Measurements from ENCODE around the gene MOV10L1. TPM values are rescaled to one million over a fixed set of nuclear protein-coding genes. Genes with fewer than 3 reads are reported as not detected.
"Not testable (repeated sequence)": the region's sequence is repeated elsewhere in the genome, so short reads cannot be mapped to it uniquely, and the experiment has no call there.

Gene MOV10L1
- total RNA-seq, 1 experiment from 2014 or later = not detected

DNA sequence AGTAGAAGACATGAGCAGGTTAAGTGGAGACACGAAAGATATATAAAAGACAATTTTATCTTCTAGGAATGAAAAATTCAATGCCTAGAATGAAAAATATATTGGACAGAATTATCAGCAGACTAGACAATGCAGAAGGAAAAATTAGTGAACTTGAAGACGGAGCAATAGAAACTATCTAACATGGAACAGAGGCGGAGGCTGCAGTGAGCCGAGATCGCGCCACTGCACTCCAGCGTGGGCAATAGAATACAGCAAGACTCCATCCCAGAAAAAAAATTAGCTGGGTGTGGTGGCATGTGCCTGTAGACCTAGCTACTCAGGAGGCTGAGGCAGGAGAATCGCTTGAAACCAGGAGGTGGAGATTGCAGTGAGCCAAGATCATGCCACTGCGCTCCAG, 47.5 kb downstream of the MOV10L1 start:
- H3K36me3 ChIP-seq, DNase-seq, H3K4me3 ChIP-seq, H3K9me3 ChIP-seq, H3K27me3 ChIP-seq: not testable (repeated sequence)

DNA sequence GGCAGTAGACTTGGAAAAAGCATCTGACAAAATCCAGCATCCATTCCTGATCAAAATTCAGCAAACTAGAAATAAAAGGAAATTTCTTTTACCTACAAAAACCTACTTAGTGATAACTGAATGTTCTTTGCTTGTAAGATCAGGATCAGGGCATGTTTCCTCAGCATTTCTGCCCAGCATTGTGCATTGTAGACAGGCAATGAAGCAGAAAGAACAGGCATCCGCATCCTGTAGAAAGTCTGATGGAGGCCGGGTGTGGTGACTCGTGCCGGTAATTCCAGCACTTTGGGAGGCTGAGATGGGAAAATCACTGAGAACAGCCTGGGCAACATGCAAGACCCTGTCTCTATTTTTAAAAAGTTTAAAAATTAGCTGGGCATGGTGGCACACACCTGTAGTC, 48.2 kb downstream of the MOV10L1 start:
- Histone ChIP-seq H3K9me3 (no peaks in the 10 kb centered on the region), H3K4me3 (no peak overlapping the region), H3K27me3 (no peaks in the 10 kb centered on the region; the same call in 1 of the 2 replicates)

DNA sequence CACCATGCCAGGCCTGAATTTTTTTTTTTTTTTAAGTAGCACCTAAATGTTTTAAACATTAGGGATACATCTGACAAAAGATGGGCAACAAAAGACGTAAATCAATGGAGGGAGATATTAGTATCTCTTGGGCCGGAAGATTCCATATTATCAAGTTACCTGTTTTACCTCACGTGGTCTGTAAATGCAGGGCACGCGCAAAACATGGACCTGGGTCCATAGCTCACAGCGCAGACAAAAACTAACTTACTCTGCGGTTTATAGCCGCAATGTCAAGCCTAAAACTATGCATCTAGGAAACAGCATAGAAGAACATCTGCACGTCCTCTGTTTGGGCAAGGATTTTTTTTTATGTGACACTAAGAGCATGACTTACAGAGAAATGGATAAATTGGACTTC, 49.2 kb downstream of the MOV10L1 start:
- no peak overlapping the region for H3K4me3 ChIP-seq
- no peaks in the 10 kb centered on the region; the same call in 1 of the 2 replicates for H3K27me3 ChIP-seq
- no peaks in the 10 kb centered on the region for H3K9me3 ChIP-seq
- H3K36me3 ChIP-seq = no peaks in the 10 kb centered on the region
- DNase-seq = no peak

More for the DNA sequence above, 48.2 kb downstream of the MOV10L1 start:
- no peaks in the 10 kb centered on the region for H3K36me3 ChIP-seq
- no peak for DNase-seq

DNA sequence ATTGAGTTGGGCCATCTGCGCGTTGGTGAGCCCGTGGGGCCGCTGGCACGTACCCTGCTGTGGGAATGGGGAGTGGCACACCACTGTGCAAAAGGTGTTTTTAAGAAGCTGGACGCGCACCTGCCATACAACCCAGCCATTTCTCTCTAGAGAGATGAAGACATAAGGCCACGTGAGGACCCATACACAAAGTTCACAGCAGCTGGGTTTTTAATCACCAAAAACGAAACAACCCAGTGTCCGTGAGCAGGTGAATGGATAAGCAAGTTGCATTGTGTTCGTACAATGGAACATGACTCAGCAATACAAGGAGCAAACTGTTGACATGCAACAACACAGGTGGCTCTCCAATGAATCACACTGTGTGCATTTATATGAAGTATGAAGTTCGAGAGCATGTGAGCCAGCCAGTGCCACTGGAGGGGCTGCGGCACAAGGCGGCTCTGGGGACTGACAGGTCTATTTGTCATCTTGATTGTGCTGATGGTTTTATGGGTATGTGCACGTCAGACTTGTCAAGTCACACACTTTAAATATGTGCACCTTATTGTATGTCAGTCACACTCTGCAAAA, 50.1 kb downstream of the MOV10L1 start:
- H3K9me3 ChIP-seq = no peaks in the 10 kb centered on the region
- DNase-seq = no peak
- no peaks in the 10 kb centered on the region for H3K36me3 ChIP-seq

DNA sequence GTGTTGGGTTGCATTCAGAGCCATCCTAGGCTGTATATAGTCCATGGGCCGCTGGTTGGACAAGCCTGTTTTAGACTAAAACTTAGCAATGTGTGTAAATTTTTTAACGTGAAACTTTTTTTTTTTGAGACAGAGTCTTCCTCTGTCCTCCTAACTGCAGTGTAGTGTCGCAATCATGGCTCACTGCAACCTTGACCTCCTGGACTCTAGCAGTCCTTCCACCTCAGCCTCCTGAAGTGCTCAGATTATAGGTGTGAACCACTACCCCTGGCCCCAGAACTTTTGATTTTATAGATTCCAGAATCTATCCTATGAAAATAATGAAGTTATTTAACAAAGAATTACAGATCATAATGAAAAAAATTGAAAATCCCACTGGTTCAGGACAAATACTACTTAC, 50.8 kb downstream of the MOV10L1 start:
- Histone ChIP-seq H3K9me3 (no peaks in the 10 kb centered on the region), H3K36me3 (no peaks in the 10 kb centered on the region), H3K4me3 (no peak overlapping the region), H3K27me3 (no peaks in the 10 kb centered on the region)
- DNase-seq = no peak

More for the DNA sequence above, 50.1 kb downstream of the MOV10L1 start:
- H3K4me3 ChIP-seq = no peak overlapping the region
- no peaks in the 10 kb centered on the region for H3K27me3 ChIP-seq

DNA sequence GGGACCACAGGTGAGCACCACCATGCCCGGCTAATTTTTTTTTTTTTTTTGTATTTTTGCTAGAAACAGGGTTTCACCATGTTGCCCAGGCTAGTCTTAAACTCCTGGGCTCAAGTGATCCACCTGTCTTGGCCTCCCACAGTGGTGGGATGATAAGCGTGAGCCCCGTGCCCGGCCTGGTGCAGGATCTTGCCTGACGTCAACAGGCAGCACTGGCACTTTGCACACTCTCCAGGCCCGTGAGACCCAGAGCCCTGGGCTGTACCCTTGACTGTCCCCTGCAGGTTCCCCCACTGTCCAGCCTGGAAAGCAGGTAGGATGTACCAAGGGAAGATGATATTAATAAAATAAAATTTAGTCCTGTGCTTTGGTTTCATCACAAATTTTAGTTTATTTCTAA, 51.7 kb downstream of the MOV10L1 start:
- no peaks in the 10 kb centered on the region for H3K9me3 ChIP-seq
- no peaks in the 10 kb centered on the region for H3K36me3 ChIP-seq
- H3K27me3 ChIP-seq = no peaks in the 10 kb centered on the region
- H3K4me3 ChIP-seq = no peak overlapping the region
- DNase-seq = no peak

DNA sequence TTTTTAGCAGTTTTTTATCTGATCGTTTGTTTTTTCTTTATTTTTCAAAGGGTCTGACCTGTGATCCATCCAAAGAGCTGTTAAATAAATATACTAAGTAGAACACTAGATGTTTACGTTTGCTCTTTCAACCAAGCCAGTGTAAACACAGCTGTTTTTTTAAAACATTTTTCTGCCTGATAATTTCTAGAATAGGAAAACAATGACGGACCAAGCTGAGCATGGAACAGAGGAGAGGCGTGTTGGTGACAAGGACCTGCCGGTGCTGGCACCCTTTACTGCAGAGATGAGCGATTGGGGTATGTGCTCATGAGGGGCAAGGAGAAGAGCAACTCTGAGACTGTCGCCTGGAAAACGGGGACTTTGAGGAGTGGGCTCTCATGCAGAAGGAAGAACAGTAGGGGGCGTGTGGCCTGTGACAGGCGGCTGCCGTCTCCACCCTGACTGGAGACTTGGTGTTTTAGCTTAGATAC, 52.1 kb downstream of the MOV10L1 start:
- DNase-seq = no peak
- no peaks in the 10 kb centered on the region for H3K9me3 ChIP-seq
- no peaks in the 10 kb centered on the region for H3K36me3 ChIP-seq
- H3K27me3 ChIP-seq = no peaks in the 10 kb centered on the region
- H3K4me3 ChIP-seq = no peak overlapping the region

DNA sequence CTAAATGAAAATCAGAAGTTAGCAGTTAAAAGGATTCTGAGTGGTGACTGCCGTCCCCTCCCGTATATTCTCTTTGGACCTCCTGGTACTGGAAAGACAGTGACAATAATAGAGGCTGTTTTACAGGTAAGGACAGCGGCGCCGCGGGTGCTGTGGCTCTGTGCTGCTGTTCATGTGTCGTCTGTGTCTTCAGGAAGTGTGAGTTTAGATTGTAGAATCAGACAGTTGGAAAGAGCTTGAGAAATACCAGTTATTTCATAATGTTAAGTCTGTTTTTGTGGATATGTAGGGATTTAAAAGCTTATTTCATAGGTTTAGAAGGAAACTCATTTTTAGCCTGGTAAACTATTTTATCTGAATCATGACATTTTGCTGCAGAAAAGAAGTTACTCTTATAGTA, 53.3 kb downstream of the MOV10L1 start:
- H3K4me3 ChIP-seq = no peak overlapping the region
- no peaks in the 10 kb centered on the region for H3K36me3 ChIP-seq
- H3K9me3 ChIP-seq = no peaks in the 10 kb centered on the region
- no peaks in the 10 kb centered on the region for H3K27me3 ChIP-seq
- DNase-seq = no peak

DNA sequence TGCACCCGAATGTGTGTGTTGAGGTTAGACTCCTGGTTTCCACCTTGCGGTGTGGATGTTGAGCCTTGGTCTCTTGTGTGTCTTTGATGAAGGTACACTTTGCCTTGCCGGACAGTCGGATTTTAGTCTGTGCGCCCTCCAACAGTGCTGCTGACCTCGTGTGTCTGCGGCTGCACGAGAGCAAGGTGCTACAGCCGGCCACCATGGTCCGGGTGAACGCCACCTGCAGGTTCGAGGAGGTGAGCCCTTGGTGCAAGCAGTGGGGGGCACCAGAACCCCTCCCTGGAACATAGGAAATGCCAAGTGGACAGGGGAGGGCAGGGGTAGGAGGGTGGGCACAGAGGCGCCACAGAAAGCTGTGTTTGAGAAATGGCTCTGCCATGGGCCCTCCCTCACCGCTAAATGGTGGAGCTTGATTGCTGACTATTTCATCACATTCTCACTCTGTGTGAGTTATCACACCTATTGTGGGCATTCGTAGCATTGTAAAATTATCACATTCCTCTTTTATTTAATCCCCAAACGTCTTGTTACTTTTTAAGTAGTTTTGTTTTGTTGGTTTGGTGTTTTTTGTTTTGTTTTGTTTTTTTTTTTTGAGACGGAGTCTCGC, 54.3 kb downstream of the MOV10L1 start:
- Histone ChIP-seq H3K27me3 (no peaks in the 10 kb centered on the region), H3K4me3 (no peak overlapping the region)
- no peak for DNase-seq

DNA sequence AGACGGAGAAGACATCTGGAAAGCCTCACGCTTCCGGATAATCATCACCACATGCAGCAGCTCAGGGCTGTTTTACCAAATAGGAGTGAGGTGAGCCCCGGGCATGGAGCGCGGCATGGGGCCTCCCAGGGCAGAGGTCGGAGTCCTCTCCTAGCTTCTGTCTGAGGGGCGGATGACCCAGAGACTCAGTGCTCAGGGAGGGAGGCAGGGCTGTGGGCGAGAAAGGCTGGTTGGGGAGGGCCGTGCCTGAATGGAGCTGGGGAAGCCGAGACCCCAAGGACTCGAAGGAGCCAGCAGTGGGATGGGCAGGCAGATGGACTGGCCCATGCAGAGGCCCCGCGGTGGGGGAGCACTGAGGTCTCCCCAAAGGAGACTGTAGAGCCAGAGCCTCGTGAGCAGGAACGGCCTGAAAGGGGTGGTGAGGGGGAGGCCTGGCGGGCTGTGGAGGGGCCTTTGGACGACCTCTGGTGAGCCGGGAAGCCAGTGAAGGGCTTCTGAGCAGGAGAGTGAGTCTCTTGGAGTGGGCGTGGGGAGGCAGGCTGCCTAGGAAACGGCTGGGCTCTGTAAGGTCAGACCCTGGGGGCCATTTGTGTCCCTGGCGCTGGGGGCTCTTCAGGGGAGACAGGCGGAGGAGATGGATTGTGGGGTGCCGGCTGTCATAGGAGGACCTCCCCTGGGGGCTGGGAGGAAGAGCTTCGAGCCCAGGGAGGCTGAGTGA, 56.1 kb downstream of the MOV10L1 start:
- H3K36me3 ChIP-seq = no peaks in the 10 kb centered on the region
- no peak overlapping the region for H3K4me3 ChIP-seq
- H3K9me3 ChIP-seq = no peaks in the 10 kb centered on the region
- no peaks in the 10 kb centered on the region for H3K27me3 ChIP-seq
- no peak for DNase-seq

More for the DNA sequence above, 54.3 kb downstream of the MOV10L1 start:
- Histone ChIP-seq H3K9me3 (no peaks in the 10 kb centered on the region), H3K36me3 (no peaks in the 10 kb centered on the region)

DNA sequence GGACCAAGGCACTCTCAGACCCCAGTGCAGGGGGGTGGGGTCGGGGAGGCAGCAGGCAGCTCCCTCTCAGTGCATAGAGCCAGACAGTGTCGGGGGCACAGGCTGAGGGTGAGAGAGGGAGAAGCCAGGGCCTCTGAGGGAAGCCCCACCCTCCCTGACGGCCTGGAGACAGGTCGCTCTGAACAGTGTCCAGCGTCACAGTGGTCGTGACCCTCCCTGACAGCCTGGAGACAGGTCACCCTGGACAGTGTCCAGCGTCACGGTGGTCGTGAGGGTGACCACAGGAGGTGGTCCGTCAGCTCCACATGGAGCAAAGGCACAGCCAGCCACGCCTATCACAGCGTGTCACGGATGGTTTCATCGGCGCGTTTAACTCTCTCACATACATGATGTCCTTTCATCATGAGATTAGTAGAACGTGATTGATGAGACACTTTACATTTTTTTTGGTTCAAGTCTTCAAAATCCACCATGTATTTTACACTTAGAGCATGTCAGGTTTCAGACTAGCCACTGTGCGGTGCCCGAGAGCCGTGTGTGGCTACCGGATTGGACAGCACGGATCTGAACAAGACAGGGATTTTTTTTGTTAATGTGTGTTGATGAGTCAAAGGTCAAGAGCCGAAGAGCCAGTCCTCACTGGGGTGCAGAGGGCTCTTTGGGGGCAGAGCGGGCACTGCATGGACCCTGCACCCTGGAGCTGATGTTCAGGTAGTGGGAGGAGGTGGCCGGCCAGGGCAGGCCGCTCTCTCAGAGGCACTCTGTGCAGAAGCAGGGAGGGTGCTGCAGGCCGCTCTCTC, 56.8 kb downstream of the MOV10L1 start:
- no peak overlapping the region for H3K4me3 ChIP-seq
- H3K27me3 ChIP-seq = no peaks in the 10 kb centered on the region
- DNase-seq = peak; percentile 63
- H3K9me3 ChIP-seq = no peaks in the 10 kb centered on the region
- H3K36me3 ChIP-seq = no peaks in the 10 kb centered on the region

DNA sequence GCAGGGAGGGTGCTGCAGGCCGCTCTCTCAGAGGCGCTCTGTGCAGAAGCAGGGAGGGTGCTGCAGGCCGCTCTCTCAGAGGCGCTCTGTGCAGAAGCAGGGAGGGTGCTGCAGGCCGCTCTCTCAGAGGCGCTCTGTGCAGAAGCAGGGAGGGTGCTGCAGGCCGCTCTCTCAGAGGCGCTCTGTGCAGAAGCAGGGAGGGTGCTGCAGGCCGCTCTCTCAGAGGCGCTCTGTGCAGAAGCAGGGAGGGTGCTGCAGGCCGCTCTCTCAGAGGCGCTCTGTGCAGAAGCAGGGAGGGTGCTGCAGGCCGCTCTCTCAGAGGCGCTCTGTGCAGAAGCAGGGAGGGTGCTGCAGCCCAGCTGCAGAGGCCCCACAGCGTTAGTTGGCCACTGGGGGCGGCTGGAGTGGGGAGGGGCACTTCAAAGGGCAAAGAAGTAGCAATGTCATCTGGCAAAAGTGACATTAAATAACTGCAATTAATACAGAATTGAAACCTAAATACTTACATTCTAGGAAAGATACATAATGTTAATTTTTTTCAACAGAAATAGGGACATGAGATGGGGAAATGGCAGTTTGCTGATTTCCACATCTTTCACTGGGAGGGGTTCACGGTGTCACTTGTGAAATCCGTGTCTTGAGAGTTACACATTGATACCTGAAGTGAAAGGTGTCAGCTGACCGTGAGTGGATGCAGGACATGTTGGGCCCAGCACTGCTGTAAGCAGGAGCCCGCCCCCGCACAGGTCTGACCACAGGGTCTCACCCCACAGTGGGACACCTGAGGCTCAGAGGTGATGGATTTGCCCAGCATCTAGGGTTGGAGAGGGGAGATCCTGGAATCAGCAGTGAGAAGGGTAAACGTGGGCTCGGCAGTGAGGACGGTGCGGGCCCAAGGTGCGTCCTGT, 57.7 kb downstream of the MOV10L1 start:
- not testable (repeated sequence) for DNase-seq, H3K4me3 ChIP-seq, H3K9me3 ChIP-seq, H3K36me3 ChIP-seq, H3K27me3 ChIP-seq

DNA sequence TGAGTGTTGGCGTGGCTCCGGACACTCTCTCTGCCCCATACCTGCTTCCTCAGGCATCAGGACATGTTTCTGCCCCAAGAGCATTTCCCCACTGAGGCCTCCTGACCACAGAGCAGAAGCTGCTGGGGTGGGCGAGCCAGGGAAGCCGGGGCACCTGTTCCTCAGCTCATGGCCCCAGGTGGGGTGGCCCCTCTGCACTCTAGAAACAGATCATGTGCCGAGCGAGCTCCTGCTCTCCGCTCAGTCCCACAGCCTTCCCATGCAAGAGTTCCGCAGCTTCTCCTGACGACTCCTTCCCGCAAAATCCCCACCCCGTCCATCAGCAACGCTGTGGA, 58.3 kb downstream of the MOV10L1 start:
- Histone ChIP-seq H3K36me3 (no peaks in the 10 kb centered on the region), H3K4me3 (no peak overlapping the region), H3K9me3 (no peaks in the 10 kb centered on the region), H3K27me3 (no peaks in the 10 kb centered on the region)
- DNase-seq = no peak

DNA sequence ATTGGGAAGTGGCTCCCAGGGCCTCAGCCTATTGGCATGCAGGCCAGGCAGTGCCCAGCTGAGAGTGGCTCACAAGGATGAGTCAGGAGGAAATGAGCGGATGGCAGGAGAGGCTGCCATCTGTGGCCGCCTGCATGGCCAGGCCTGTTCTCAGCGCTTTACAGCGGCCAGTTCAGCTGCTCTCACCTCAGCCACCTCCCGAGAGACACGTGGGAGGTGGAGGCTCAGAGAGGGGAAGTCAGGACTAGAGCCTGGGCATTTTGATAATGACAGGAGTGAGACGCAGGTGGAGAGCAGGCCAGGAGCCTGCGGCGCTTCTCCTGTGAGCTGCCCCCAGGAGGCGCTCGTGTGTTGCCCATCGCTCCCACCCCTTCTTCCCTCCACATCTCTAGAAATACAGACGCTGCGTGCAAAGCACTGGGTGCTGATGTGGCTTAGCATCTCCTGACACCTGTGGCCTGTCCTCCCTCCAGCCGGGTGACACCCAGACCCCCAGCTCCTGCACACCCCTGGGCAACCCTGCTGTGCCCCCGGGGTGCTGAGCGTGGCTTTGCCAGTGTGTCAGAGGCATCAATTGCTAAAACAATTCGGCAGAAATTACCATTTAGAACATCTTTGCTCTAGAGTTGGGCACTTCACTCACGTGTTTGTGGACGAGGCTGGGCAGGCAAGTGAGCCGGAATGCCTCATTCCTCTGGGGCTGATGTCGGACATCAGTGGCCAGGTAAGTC, 59.4 kb downstream of the MOV10L1 start:
- Histone ChIP-seq H3K36me3 (no peaks in the 10 kb centered on the region), H3K9me3 (no peaks in the 10 kb centered on the region), H3K27me3 (no peaks in the 10 kb centered on the region), H3K4me3 (no peak overlapping the region)
- peak; percentile 92 for DNase-seq

DNA sequence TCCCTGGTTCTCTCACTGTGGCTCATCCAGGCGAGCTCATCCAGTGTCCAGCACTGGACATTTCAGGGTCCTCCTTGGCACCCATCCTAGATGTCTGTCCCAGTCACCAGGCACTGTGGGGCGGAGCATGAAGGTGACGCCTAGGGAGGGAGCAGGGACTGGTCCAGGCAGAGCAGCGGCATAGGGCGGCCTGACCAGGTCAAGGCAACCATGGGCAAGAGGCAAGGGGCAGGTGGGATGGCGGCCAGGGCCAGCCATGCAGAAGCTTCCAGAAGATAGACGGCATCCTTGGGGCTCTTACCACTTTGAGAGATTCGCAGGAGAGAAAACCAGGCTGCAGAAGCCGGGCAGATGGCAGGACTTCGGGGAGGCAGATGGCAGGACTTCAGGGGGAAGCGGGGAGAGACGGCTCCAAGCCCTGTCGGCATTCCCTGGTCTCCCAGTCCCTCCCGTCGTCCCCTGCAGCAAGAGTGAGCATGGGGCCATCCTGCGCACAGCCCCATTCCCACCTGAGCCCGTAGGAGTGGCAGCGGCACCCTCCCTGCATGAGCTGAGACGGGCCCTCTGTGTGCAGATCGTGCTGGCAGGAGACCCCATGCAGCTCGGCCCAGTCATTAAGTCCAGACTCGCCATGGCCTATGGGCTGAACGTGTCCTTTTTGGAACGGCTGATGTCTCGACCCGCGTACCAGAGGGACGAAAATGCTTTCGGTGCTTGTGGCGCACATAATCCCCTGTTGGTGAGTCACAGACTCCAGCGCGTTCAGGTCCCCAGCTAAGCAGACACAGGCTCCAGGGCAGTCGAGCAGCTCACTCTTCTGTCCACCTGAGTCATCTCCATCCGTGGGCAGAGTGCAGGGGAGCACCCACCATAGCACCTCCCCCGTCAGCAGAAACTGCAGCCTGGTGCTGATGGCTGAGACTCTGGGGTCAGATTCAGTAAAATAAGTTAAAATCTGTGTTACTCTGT, 60.6 kb downstream of the MOV10L1 start:
- Histone ChIP-seq H3K27me3 (no peaks in the 10 kb centered on the region), H3K9me3 (no peaks in the 10 kb centered on the region), H3K36me3 (no peaks in the 10 kb centered on the region), H3K4me3 (no peak overlapping the region)
- DNase-seq = no peak

Data from MG63 (cell line).